ENCODE measurements around the gene MYO18B.
A peak's percentile ranks its signal among the peaks of the same experiment; 100 is the strongest.
"Not testable (repeated sequence)": the region's sequence is repeated elsewhere in the genome, so short reads cannot be mapped to it uniquely, and the experiment has no call there.

The MYO18B gene

GRCh38 chr22:25979968-25980367, 238.0 kb downstream of the MYO18B start:
- H3K9ac ChIP-seq (ENCODE audit: low read length) = no peak overlapping the region
- H3K4me1 ChIP-seq (ENCODE audit: low read length) = peaks cover 16% of the 10 kb centered on the region
- H3K9me3 ChIP-seq (ENCODE audit: insufficient read depth, low read length) = no peaks in the 10 kb centered on the region
- H3K27me3 ChIP-seq (ENCODE audit: low read depth, low read length) = no peaks in the 10 kb centered on the region
- no peaks in the 10 kb centered on the region for H4K20me1 ChIP-seq (ENCODE audit: insufficient read depth, low read length)
- peaks cover 60% of the 10 kb centered on the region for H3K36me3 ChIP-seq (replicated peaks; ENCODE audit: low read depth, low read length)
- no peak overlapping the region for H2AFZ ChIP-seq (ENCODE audit: low read depth, low read length)
- no peak overlapping the region for H3K27ac ChIP-seq (ENCODE audit: low read length)
- H3K4me3 ChIP-seq (ENCODE audit: low read length) = no peak overlapping the region
- H3K4me2 ChIP-seq (ENCODE audit: low read length) = no peak overlapping the region
- TF ChIP-seq CTCF (IDR thresholded peaks at IDR 0.05; ENCODE audit: low read depth, low read length) (no peak), EZH2phosphoT487 (IDR thresholded peaks at IDR 0.05; ENCODE audit: low read depth) (no peak)
- no peaks in the 10 kb centered on the region for H3K79me2 ChIP-seq (ENCODE audit: low read length)

GRCh38 chr22:25984911-25985310, 242.9 kb downstream of the MYO18B start:
- not testable (repeated sequence) for H3K79me2 ChIP-seq (ENCODE audit: low read length); H3K9ac ChIP-seq (ENCODE audit: low read length)

GRCh38 chr22:25987948-25988347, 246.0 kb downstream of the MYO18B start:
- Histone ChIP-seq H4K20me1 (ENCODE audit: insufficient read depth, low read length) (no peaks in the 10 kb centered on the region), H2AFZ (ENCODE audit: low read depth, low read length) (peak overlapping the region; percentile 81), H3K4me1 (ENCODE audit: low read length) (peaks cover 21% of the 10 kb centered on the region), H3K79me2 (ENCODE audit: low read length) (no peaks in the 10 kb centered on the region), H3K4me2 (ENCODE audit: low read length) (peak overlapping the region; percentile 76), H3K9me3 (ENCODE audit: insufficient read depth, low read length) (no peaks in the 10 kb centered on the region), H3K36me3 (replicated peaks; ENCODE audit: low read depth, low read length) (peaks cover 19% of the 10 kb centered on the region), H3K9ac (ENCODE audit: low read length) (peak overlapping the region; percentile 47), H3K27ac (ENCODE audit: low read length) (peak overlapping the region; percentile 62), H3K27me3 (ENCODE audit: low read depth, low read length) (no peaks in the 10 kb centered on the region), H3K4me3 (ENCODE audit: low read length) (peak overlapping the region; percentile 56)
- no peak for TF ChIP-seq EZH2phosphoT487 (IDR thresholded peaks at IDR 0.05; ENCODE audit: low read depth)
- no peak for TF ChIP-seq CTCF (IDR thresholded peaks at IDR 0.05; ENCODE audit: low read depth, low read length)

More at GRCh38 chr22:25984911-25985310, 242.9 kb downstream of the MYO18B start:
- not testable (repeated sequence) for H3K9me3 ChIP-seq (ENCODE audit: insufficient read depth, low read length); H2AFZ ChIP-seq (ENCODE audit: low read depth, low read length); H3K27me3 ChIP-seq (ENCODE audit: low read depth, low read length); H3K4me3 ChIP-seq (ENCODE audit: low read length); H4K20me1 ChIP-seq (ENCODE audit: insufficient read depth, low read length); H3K27ac ChIP-seq (ENCODE audit: low read length); H3K4me2 ChIP-seq (ENCODE audit: low read length)
- Histone ChIP-seq H3K4me1 (ENCODE audit: low read length) (peaks cover 37% of the 10 kb centered on the region), H3K36me3 (replicated peaks; ENCODE audit: low read depth, low read length) (peaks cover 40% of the 10 kb centered on the region)

DNA sequence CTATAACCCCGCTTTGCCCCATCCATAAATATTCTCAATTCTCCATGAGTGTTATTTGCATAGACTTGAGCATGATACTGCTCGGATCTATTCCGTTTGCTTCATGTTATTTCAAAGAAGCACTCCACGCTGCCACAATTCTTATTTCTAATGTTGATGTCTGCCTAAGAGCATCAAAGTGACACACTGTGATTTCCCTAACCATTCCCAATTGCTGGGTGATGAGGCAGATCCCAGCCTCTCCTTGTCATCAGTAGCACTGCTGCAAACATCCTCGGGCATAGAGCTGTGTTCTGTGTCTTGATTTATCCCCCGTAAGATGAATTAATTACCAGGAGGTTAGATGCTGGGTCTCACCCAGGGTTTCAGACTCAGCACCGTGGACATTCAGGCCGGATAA, 249.0 kb downstream of the MYO18B start:
- no peak overlapping the region for H3K27ac ChIP-seq (ENCODE audit: low read length)
- peaks cover 25% of the 10 kb centered on the region for H3K4me1 ChIP-seq (ENCODE audit: low read length)
- TF ChIP-seq CTCF (IDR thresholded peaks at IDR 0.05; ENCODE audit: low read depth, low read length) (no peak), EZH2phosphoT487 (IDR thresholded peaks at IDR 0.05; ENCODE audit: low read depth) (no peak)
- no peaks in the 10 kb centered on the region for H3K27me3 ChIP-seq (ENCODE audit: low read depth, low read length)
- H3K4me2 ChIP-seq (ENCODE audit: low read length) = no peak overlapping the region
- H3K36me3 ChIP-seq (replicated peaks; ENCODE audit: low read depth, low read length) = peaks cover 25% of the 10 kb centered on the region
- H3K4me3 ChIP-seq (ENCODE audit: low read length) = no peak overlapping the region
- H4K20me1 ChIP-seq (ENCODE audit: insufficient read depth, low read length) = no peaks in the 10 kb centered on the region
- H3K9ac ChIP-seq (ENCODE audit: low read length) = no peak overlapping the region
- H2AFZ ChIP-seq (ENCODE audit: low read depth, low read length) = no peak overlapping the region
- H3K9me3 ChIP-seq (ENCODE audit: insufficient read depth, low read length) = no peaks in the 10 kb centered on the region
- H3K79me2 ChIP-seq (ENCODE audit: low read length) = no peaks in the 10 kb centered on the region

DNA sequence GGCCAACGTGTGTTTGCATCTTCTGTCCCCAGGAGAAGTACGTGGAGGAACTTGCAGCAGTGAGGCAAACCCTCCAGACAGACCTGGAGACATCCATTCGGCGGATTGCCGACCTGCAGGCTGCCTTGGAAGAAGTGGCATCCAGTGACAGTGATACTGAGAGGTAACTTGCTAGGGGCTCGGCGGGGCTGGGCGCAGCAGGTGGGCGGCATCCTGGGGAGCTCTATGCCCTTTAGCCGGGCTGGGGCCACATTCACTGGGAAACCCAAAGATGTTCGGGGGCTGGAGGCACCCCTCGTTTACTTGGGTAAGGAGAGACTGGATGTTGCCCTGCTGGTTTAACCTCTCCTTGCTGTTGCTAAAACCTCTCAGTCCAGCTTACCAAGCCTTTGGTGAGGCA, 250.3 kb downstream of the MYO18B start:
- TF ChIP-seq CTCF (IDR thresholded peaks at IDR 0.05; ENCODE audit: low read depth, low read length) (no peak), EZH2phosphoT487 (IDR thresholded peaks at IDR 0.05; ENCODE audit: low read depth) (no peak)
- Histone ChIP-seq H3K36me3 (replicated peaks; ENCODE audit: low read depth, low read length) (peaks cover 31% of the 10 kb centered on the region), H3K4me1 (ENCODE audit: low read length) (peaks cover 35% of the 10 kb centered on the region), H3K4me3 (ENCODE audit: low read length) (no peak overlapping the region), H4K20me1 (ENCODE audit: insufficient read depth, low read length) (no peaks in the 10 kb centered on the region), H3K4me2 (ENCODE audit: low read length) (no peak overlapping the region), H3K27me3 (ENCODE audit: low read depth, low read length) (no peaks in the 10 kb centered on the region), H3K9me3 (ENCODE audit: insufficient read depth, low read length) (no peaks in the 10 kb centered on the region), H2AFZ (ENCODE audit: low read depth, low read length) (no peak overlapping the region), H3K9ac (ENCODE audit: low read length) (no peak overlapping the region), H3K79me2 (ENCODE audit: low read length) (no peaks in the 10 kb centered on the region), H3K27ac (ENCODE audit: low read length) (no peak overlapping the region)
